Choroid plexus epithelial cell (primary cell): ENCODE results near the gene THAP8.

Experiments used
- DNase-seq: peaks from one replicate; pipeline ENCODE4 v3.0.0-alpha.2; 2010; ENCODE audit warnings: low read depth
- H3K4me3 ChIP-seq: 2 replicates; pipeline ENCODE4 v1.5.1; 2011; ENCODE audit warnings: low read depth, mild to moderate bottlenecking, control low read depth, low read length, moderate library complexity
- CTCF ChIP-seq: conservative IDR thresholded peaks from 2 replicates; pipeline ENCODE4 v1.5.1; 2011; ENCODE audit warnings: low read depth, mild to moderate bottlenecking, control low read depth, inconsistent platforms, low read length, moderate library complexity

The THAP8 gene

GRCh38 chr19:35992907-35993765 lies 60.9 kb downstream of the THAP8 start:
- H3K4me3 ChIP-seq, result no peak overlapping the region
- DNase-seq, result no peak
- no peak for TF ChIP-seq CTCF

GRCh38 chr19:35991731-35992450 lies 62.2 kb downstream of the THAP8 start:
- no peak overlapping the region for H3K4me3 ChIP-seq
- no peak for TF ChIP-seq CTCF
- no peak for DNase-seq

GRCh38 chr19:35990771-35991730 lies 63.0 kb downstream of the THAP8 start:
- no peak for DNase-seq
- H3K4me3 ChIP-seq, result no peak overlapping the region
- TF ChIP-seq CTCF, result no peak

- H3K4me3 ChIP-seq, result no peak overlapping the region
- DNase-seq, result no peak
- no peak for TF ChIP-seq CTCF
Observed at GRCh38 chr19:35990156-35990555, 63.9 kb downstream of the THAP8 start.

GRCh38 chr19:35988824-35989223 lies 65.3 kb downstream of the THAP8 start:
- DNase-seq, result no peak
- no peak for TF ChIP-seq CTCF
- H3K4me3 ChIP-seq, result no peak overlapping the region

GRCh38 chr19:35987571-35987896 lies 66.6 kb downstream of the THAP8 start:
- H3K4me3 ChIP-seq, result no peak overlapping the region
- TF ChIP-seq CTCF, result peak; percentile 3
- no peak for DNase-seq
